CD4-positive, alpha-beta T cell (primary cell): Measurements from ENCODE around the gene CDK6. TPM values are rescaled to one million over a fixed set of nuclear protein-coding genes. Genes with fewer than 3 reads are reported as not detected.

Experiments used
- ATAC-seq: fragments of 200-7000 bp; cut with Tn5 transposase; one replicate; pipeline ENCODE4 v1.10.0; 2022; ENCODE audit warnings: mild to moderate bottlenecking; ENCODE audit not compliant: poor library complexity
- CTCF ChIA-PET: fragments of 350-600 bp; sonication (Branson Sonifier 250); formaldehyde crosslinking; loops from one replicate; lab custom pipeline; 2021; ENCODE audit warnings: antibody characterized with exemption, inconsistent platforms; lab: Charles Lee
- POLR2A ChIA-PET: fragments of 350-600 bp; sonication (Branson Sonifier 250); formaldehyde crosslinking; loops from one replicate; lab custom pipeline; 2021; ENCODE audit warnings: antibody characterized with exemption, inconsistent platforms; lab: Charles Lee
- DNase-seq, 14 experiments: peaks; one replicate each; pipeline ENCODE4 v3.0.0-alpha.2; 2013 to 2020; ENCODE audit warnings: mixed read lengths in 2 of 14
- H3K27ac ChIP-seq, 2 donors: one replicate each; pipeline versions ENCODE4 v1.5.1 to v1.7.0; 2013; ENCODE audit warnings: low read length in 2 of 2, low read depth in 1 of 2, mild to moderate bottlenecking in 1 of 2
- H3K27me3 ChIP-seq, 2 experiments: 1 replicate in 1 of 2; 2 replicates in 1 of 2; pipeline versions ENCODE4 v1.6.1 to v1.7.0; 2013; ENCODE audit warnings: low read length in 2 of 2, control low read depth in 1 of 2, mild to moderate bottlenecking in 1 of 2, moderate library complexity in 1 of 2; ENCODE audit not compliant: insufficient read depth in 2 of 2, control insufficient read depth in 1 of 2
- H3K36me3 ChIP-seq: one replicate; pipeline ENCODE4 v1.6.1; 2013; ENCODE audit warnings: low read length, control low read depth; ENCODE audit not compliant: insufficient read depth
- H3K4me1 ChIP-seq: one replicate; pipeline ENCODE4 v1.6.1; 2013; ENCODE audit warnings: low read length, control low read depth; ENCODE audit not compliant: insufficient read depth
- H3K4me3 ChIP-seq: one replicate; pipeline ENCODE4 v1.5.1; 2013; ENCODE audit warnings: mild to moderate bottlenecking, low read length, moderate library complexity
- H3K9me3 ChIP-seq, 2 experiments: 1 replicate in 1 of 2; 2 replicates in 1 of 2; pipeline versions ENCODE4 v1.6.1 to v1.7.0; 2013; ENCODE audit warnings: low read length in 2 of 2, mild to moderate bottlenecking in 2 of 2, control low read depth in 1 of 2, moderate library complexity in 1 of 2; ENCODE audit not compliant: control insufficient read depth in 1 of 2, insufficient read depth in 1 of 2
- H3K27ac Mint-ChIP-seq: one replicate; pipeline ENCODE4 v1.8.0; 2020; ENCODE audit warnings: mixed read lengths
- H3K27me3 Mint-ChIP-seq: one replicate; pipeline ENCODE4 v1.8.0; 2021; ENCODE audit warnings: mixed read lengths
- H3K36me3 Mint-ChIP-seq: one replicate; pipeline ENCODE4 v1.8.0; 2021; ENCODE audit warnings: low read depth, mixed read lengths
- H3K4me1 Mint-ChIP-seq: one replicate; pipeline ENCODE4 v1.8.0; 2021; ENCODE audit warnings: low read depth, mixed read lengths
- H3K4me3 Mint-ChIP-seq: one replicate; pipeline ENCODE4 v1.8.0; 2020; ENCODE audit warnings: mild to moderate bottlenecking, mixed read lengths
- H3K9me3 Mint-ChIP-seq: one replicate; pipeline ENCODE4 v1.8.0; 2020; ENCODE audit warnings: mixed read lengths
- intact Hi-C, 2 experiments: fragments of 100-400 bp; cut with DNase I in 1 of 2; cut with micrococcal nuclease in 1 of 2; formaldehyde crosslinking; loops; one replicate each; pipeline versions ENCODE4 v1.15.1 to v1.9.0; 2023 to 2025; cut with DNase I, micrococcal nuclease
- total RNA-seq, 174 experiments: library from RNA in 2 of 174; stranded (reverse) in 2 of 174; gene quantifications; one replicate each; pipeline ENCODE4 v1.2.3 and lab custom pipeline; 2021 to 2026
- TF ChIP-seq, protein P1 (sequence below): fragments of 200-600 bp; IDR thresholded peaks from one replicate; pipeline ENCODE4 v1.8.0; 2022; ENCODE audit warnings: antibody characterized with exemption, mild to moderate bottlenecking

Gene CDK6
- total RNA-seq, 2 experiments from 2014 or later, result 13.0 to 13.7 TPM

DNA sequence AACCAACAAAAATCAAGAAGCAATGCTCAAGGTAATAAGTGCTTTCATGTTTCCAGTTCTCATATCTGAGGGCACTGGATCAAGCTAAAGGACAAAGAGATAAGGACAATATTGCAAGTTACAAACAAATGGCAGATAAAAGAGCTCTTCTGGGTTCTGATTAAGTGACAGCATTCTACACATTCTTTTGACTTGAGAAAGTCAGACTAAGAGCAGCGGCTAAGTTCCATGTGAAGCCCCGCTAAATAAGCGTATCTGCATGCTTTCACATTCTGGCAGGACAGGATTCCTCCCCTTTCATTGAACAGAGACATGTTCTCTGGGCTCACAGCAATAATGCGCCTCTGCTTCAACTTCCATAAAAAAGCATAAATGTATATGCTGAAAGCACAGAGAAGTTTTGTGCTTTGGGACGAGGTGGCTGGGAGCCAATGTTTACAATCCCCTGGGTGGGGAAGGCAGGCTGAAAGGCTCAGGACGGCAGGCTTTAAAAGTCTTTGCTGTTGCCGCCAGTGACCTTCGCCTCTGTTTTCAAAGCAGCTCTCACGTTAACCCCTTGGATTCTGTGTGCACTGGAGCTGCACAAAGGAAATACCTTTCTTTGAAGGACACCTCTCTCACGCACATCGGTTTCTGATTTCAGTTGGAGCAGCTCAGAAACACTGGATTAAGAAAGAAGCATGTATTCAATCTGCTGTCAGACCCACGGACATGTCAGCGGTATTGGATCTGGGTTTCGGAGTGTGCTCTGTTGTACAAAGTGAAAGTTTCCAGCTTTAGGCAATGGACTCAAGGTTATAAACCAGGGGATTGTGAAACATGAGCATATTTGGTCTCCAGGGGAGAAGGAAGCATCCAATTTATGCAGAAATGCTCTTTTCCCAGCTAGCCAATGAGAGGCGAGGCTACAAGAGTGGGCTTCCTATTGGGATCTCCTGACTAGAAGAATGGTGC, 140.8 kb downstream of the CDK6 start:
- H3K4me1 ChIP-seq, result no peaks in the 10 kb centered on the region
- DNase-seq, result no peak
- H3K4me3 Mint-ChIP-seq, result no peak overlapping the region
- peaks cover 16% of the 10 kb centered on the region for H3K4me1 Mint-ChIP-seq
- no peaks in the 10 kb centered on the region for H3K9me3 ChIP-seq
- H3K4me3 ChIP-seq, result no peak overlapping the region
- H3K27ac ChIP-seq, result no peak overlapping the region
- intact Hi-C loops, result no loop called here
- no peak overlapping the region for H3K27ac Mint-ChIP-seq
- POLR2A ChIA-PET, result no interaction called here
- no peaks in the 10 kb centered on the region for H3K36me3 ChIP-seq
- CTCF ChIA-PET, result interaction anchor here (0.7 to 1.0 kb wide), 2 partner anchors 47 to 536 kb away, joined by 3 to 4 read pairs; no protein-coding TSS in a partner anchor
- TF ChIP-seq, protein P1, sequence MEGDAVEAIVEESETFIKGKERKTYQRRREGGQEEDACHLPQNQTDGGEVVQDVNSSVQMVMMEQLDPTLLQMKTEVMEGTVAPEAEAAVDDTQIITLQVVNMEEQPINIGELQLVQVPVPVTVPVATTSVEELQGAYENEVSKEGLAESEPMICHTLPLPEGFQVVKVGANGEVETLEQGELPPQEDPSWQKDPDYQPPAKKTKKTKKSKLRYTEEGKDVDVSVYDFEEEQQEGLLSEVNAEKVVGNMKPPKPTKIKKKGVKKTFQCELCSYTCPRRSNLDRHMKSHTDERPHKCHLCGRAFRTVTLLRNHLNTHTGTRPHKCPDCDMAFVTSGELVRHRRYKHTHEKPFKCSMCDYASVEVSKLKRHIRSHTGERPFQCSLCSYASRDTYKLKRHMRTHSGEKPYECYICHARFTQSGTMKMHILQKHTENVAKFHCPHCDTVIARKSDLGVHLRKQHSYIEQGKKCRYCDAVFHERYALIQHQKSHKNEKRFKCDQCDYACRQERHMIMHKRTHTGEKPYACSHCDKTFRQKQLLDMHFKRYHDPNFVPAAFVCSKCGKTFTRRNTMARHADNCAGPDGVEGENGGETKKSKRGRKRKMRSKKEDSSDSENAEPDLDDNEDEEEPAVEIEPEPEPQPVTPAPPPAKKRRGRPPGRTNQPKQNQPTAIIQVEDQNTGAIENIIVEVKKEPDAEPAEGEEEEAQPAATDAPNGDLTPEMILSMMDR, result no peak
- H3K36me3 Mint-ChIP-seq, result no peaks in the 10 kb centered on the region
- no peaks in the 10 kb centered on the region for H3K27me3 Mint-ChIP-seq
- ATAC-seq, result no peak
- no peaks in the 10 kb centered on the region for H3K9me3 Mint-ChIP-seq
- no peaks in the 10 kb centered on the region for H3K27me3 ChIP-seq

DNA sequence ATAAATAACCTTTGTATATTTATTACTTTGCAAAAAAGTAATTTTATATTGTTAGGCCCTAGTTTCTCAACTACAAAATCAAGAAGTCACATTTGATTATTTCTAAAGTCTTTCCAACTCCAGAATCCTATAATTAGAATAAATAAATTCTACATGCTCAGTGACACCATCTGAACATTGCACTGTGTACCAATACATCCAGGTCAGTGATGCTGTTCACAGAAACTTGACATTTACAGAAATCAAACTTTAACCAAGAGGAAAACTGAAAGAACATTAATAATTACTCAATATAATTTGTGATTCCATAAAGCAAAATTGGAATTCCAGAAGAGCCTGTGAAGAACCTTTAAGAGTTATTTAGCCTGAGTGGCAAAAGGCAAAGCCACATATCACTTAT, 142.2 kb downstream of the CDK6 start:
- TF ChIP-seq, protein P1, result no peak
- no peak overlapping the region for H3K4me3 Mint-ChIP-seq
- intact Hi-C loops, result loop anchor here (5.0 kb wide), 2 partner anchors 72 to 363 kb away; no protein-coding TSS in a partner anchor
- no peak overlapping the region for H3K27ac ChIP-seq
- ATAC-seq (no peak), DNase-seq (no peak)
- no peak overlapping the region for H3K27ac Mint-ChIP-seq
- H3K9me3 ChIP-seq, result no peaks in the 10 kb centered on the region
- H3K36me3 Mint-ChIP-seq, result no peaks in the 10 kb centered on the region
- H3K4me3 ChIP-seq, result no peak overlapping the region
- POLR2A ChIA-PET, result no interaction called here
- H3K36me3 ChIP-seq, result no peaks in the 10 kb centered on the region
- H3K4me1 Mint-ChIP-seq, result peaks cover 16% of the 10 kb centered on the region
- no peaks in the 10 kb centered on the region for H3K27me3 ChIP-seq
- no peaks in the 10 kb centered on the region for H3K4me1 ChIP-seq
- no peaks in the 10 kb centered on the region for H3K27me3 Mint-ChIP-seq
- CTCF ChIA-PET, result interaction anchor here (1.0 to 2.9 kb wide), 2 partner anchors 45 to 139 kb away, joined by 4 to 14 read pairs; no protein-coding TSS in a partner anchor
- no peaks in the 10 kb centered on the region for H3K9me3 Mint-ChIP-seq

- H3K4me3 ChIP-seq, result no peak overlapping the region
- intact Hi-C loops, result loop anchor here (5.0 kb wide), 2 partner anchors 71 to 364 kb away; no protein-coding TSS in a partner anchor
- Mint-ChIP-seq H3K9me3 (no peaks in the 10 kb centered on the region), H3K4me1 (peaks cover 16% of the 10 kb centered on the region), H3K27ac (no peak overlapping the region), H3K27me3 (no peaks in the 10 kb centered on the region), H3K4me3 (no peak overlapping the region), H3K36me3 (no peaks in the 10 kb centered on the region)
- H3K36me3 ChIP-seq, result no peaks in the 10 kb centered on the region
- H3K9me3 ChIP-seq, result no peaks in the 10 kb centered on the region
- TF ChIP-seq, protein P1, result no peak
- no peaks in the 10 kb centered on the region for H3K27me3 ChIP-seq
- ChIA-PET CTCF (interaction anchor here (2.9 kb wide), 1 partner anchor 140 kb away, joined by 14 read pairs; no protein-coding TSS in a partner anchor), POLR2A (no interaction called here)
- H3K4me1 ChIP-seq, result no peaks in the 10 kb centered on the region
- DNase-seq (no peak), ATAC-seq (no peak)
- no peak overlapping the region for H3K27ac ChIP-seq
Observed at GRCh38 chr7:92693519-92693918, 142.9 kb downstream of the CDK6 start.
